A549 (cell line): Measurements from ENCODE around the gene B9D2. TPM values are rescaled to one million over a fixed set of nuclear protein-coding genes. Genes with fewer than 3 reads are reported as not detected.

Source experiments
- ATOH8 ChIP-seq: fragments of 250-450 bp; sonication (Bioruptor Pico); IDR thresholded peaks from 2 replicates; pipeline ENCODE4 v1.5.0; 2020; ENCODE audit warnings: low read depth, mild to moderate bottlenecking, moderate library complexity
- EHMT2 ChIP-seq: fragments of 200-600 bp; sonication (generic); IDR thresholded peaks from 2 replicates; pipeline ENCODE4 v1.6.1; 2016; ENCODE audit warnings: antibody characterized with exemption, low read depth, mild to moderate bottlenecking, moderate library complexity
- EP300 ChIP-seq, 2 experiments: fragments of >200 bp; sonication (Bioruptor Twin); formaldehyde crosslinking; IDR thresholded peaks; 2 replicates in 1 of 2; 3 replicates in 1 of 2; pipeline ENCODE4 v1.6.1; 2016 to 2017
- FOSB ChIP-seq: fragments of 250-450 bp; sonication (Bioruptor Pico); IDR thresholded peaks from 2 replicates; pipeline ENCODE4 v1.5.0; 2020; ENCODE audit warnings: mild to moderate bottlenecking, moderate library complexity
- FOSL2 ChIP-seq, 2 experiments: fragments of 450-650 bp in 1 of 2; fragments of >200 bp in 1 of 2; sonication (Bioruptor Twin) in 1 of 2; formaldehyde crosslinking; IDR thresholded peaks; 2 replicates each; pipeline versions ENCODE4 v1.5.0 to v1.6.1; 2016 to 2020; ENCODE audit warnings: mild to moderate bottlenecking in 1 of 2, moderate library complexity in 1 of 2
- FOXS1 ChIP-seq: fragments of 250-450 bp; sonication (Bioruptor Pico); IDR thresholded peaks from 2 replicates; pipeline ENCODE4 v1.5.0; 2020; ENCODE audit warnings: mild to moderate bottlenecking, moderate library complexity
- HDAC2 ChIP-seq: fragments of 200-600 bp; sonication (generic); IDR thresholded peaks from 2 replicates; pipeline ENCODE4 v1.6.1; 2016
- HEYL ChIP-seq: fragments of 250-450 bp; sonication (Bioruptor Pico); IDR thresholded peaks from 2 replicates; pipeline ENCODE4 v1.8.0; 2021; ENCODE audit warnings: mild to moderate bottlenecking, moderate library complexity
- HOXB13 ChIP-seq: fragments of 250-450 bp; sonication (Bioruptor Pico); IDR thresholded peaks from 2 replicates; pipeline ENCODE4 v1.5.0; 2020; ENCODE audit warnings: low read depth, mild to moderate bottlenecking, moderate library complexity
- HOXB5 ChIP-seq: fragments of 250-450 bp; sonication (Bioruptor Pico); IDR thresholded peaks from 2 replicates; pipeline ENCODE4 v1.5.0; 2020; ENCODE audit warnings: mild to moderate bottlenecking, moderate library complexity
- JUN ChIP-seq, 2 experiments: fragments of >200 bp; sonication (Bioruptor Twin); formaldehyde crosslinking; IDR thresholded peaks; 2 replicates in 1 of 2; 3 replicates in 1 of 2; pipeline ENCODE4 v1.6.1; 2016 to 2017
- JUNB ChIP-seq: fragments of >200 bp; sonication (Bioruptor Twin); formaldehyde crosslinking; IDR thresholded peaks from 2 replicates; pipeline ENCODE4 v1.6.1; 2016
- KDM5A ChIP-seq: fragments of 200-600 bp; sonication (generic); IDR thresholded peaks from 2 replicates; pipeline ENCODE4 v1.6.1; 2016; ENCODE audit warnings: antibody characterized with exemption, mild to moderate bottlenecking
- MAZ ChIP-seq: fragments of 150-350 bp; IDR thresholded peaks from 2 replicates; pipeline ENCODE4 v1.6.1; 2014; ENCODE audit warnings: antibody characterized with exemption, low read depth, low read length, borderline replicate concordance
- MYC ChIP-seq: IDR thresholded peaks from 2 replicates; pipeline ENCODE4 v1.6.1; 2012; ENCODE audit warnings: mild to moderate bottlenecking, inconsistent platforms, low read length, improper control_type of control experiment, borderline replicate concordance
- NPAS2 ChIP-seq: fragments of 250-450 bp; sonication (Bioruptor Pico); IDR thresholded peaks from 2 replicates; pipeline ENCODE4 v1.8.0; 2022; ENCODE audit warnings: mild to moderate bottlenecking, moderate library complexity, borderline replicate concordance
- PBX3 ChIP-seq: IDR thresholded peaks from 2 replicates; pipeline ENCODE4 v1.6.1; 2012
- POLR2A ChIP-seq: IDR thresholded peaks from 2 replicates; pipeline ENCODE4 v1.6.1; 2012; ENCODE audit warnings: mild to moderate bottlenecking, low read length
- RAD21 ChIP-seq, 2 experiments: fragments of >200 bp in 1 of 2; sonication (Bioruptor Twin) in 1 of 2; formaldehyde crosslinking in 1 of 2; IDR thresholded peaks in 1 of 2; conservative IDR thresholded peaks in 1 of 2; 2 replicates in 1 of 2; 3 replicates in 1 of 2; pipeline ENCODE4 v1.6.1; 2012 to 2018; ENCODE audit warnings: inconsistent platforms in 1 of 2
- RFX5 ChIP-seq: fragments of 450-650 bp; IDR thresholded peaks from 2 replicates; pipeline ENCODE4 v1.7.1; 2014; ENCODE audit warnings: antibody characterized with exemption, mild to moderate bottlenecking, moderate library complexity
- RNF2 ChIP-seq: fragments of 200-600 bp; sonication (generic); IDR thresholded peaks from 2 replicates; pipeline ENCODE4 v1.6.1; 2016; ENCODE audit warnings: low read depth, mild to moderate bottlenecking, antibody characterized with exemption, moderate library complexity, borderline replicate concordance
- SMC3 ChIP-seq: fragments of >200 bp; sonication (Bioruptor Twin); formaldehyde crosslinking; IDR thresholded peaks from 3 replicates; pipeline ENCODE4 v1.6.1; 2018; ENCODE audit warnings: inconsistent platforms
- ZC3H11A ChIP-seq: fragments of 450-650 bp; IDR thresholded peaks from 2 replicates; pipeline ENCODE4 v1.6.1; 2014; ENCODE audit warnings: antibody characterized with exemption, mild to moderate bottlenecking
- ZSCAN20 ChIP-seq: fragments of 250-450 bp; sonication (Bioruptor Pico); IDR thresholded peaks from 2 replicates; pipeline ENCODE4 v1.8.0; 2022; ENCODE audit warnings: mild to moderate bottlenecking, moderate library complexity
- polyA plus RNA-seq, 4 experiments: library from polyadenylated mRNA; depleted of rRNA in 3 of 4; stranded (reverse); fragments of >200 nt; fragmentation: RNase III in 1 of 4; extraction: RNeasy Plus Mini Kit Qiagen cat#74134 plus additional on column Dnase treatment in 1 of 4; gene quantifications; 2 replicates in 3 of 4; 3 replicates in 1 of 4; pipeline ENCODE4 v1.2.3, GENCODE V29; 2011 to 2017
- TF ChIP-seq, protein P1 (sequence below): fragments of 200-600 bp; sonication (generic); IDR thresholded peaks from 2 replicates; pipeline ENCODE4 v1.6.1; 2016; ENCODE audit warnings: antibody characterized with exemption, mild to moderate bottlenecking, moderate library complexity
- TF ChIP-seq, protein P2 (sequence below): fragments of >200 bp; sonication (Bioruptor Twin); formaldehyde crosslinking; IDR thresholded peaks from 3 replicates; pipeline ENCODE4 v1.5.1; 2016
- TF ChIP-seq, protein P3 (sequence below): fragments of 250-450 bp; sonication (Bioruptor Pico); IDR thresholded peaks from 2 replicates; pipeline ENCODE4 v1.5.0; 2021; ENCODE audit warnings: mild to moderate bottlenecking, moderate library complexity, borderline replicate concordance
- TF ChIP-seq, protein P4 (sequence below): IDR thresholded peaks from 2 replicates; pipeline ENCODE4 v1.6.1; 2012; ENCODE audit warnings: low read depth, borderline replicate concordance
- TF ChIP-seq, protein P5 (sequence below): fragments of 150-350 bp; IDR thresholded peaks from 2 replicates; pipeline ENCODE4 v1.6.1; 2014; ENCODE audit warnings: low read depth, mild to moderate bottlenecking, low read length

Gene B9D2
- polyA plus RNA-seq, 2 of the 4 experiments (the other 2 are of a cell fraction), result 19.6 to 22.5 TPM

- peak; percentile 75 for TF ChIP-seq MYC
- no peak; the same call in none of the 2 replicates for TF ChIP-seq POLR2A
- no peak for TF ChIP-seq HEYL
- TF ChIP-seq HOXB13 (CRISPR knock-in tag), result no peak
- TF ChIP-seq FOSB (CRISPR knock-in tag), result peak; percentile 80
- no peak for TF ChIP-seq ZSCAN20
- TF ChIP-seq SMC3, result peak; percentile 53; the same call in 2 of the 3 replicates
- TF ChIP-seq, protein P1, sequence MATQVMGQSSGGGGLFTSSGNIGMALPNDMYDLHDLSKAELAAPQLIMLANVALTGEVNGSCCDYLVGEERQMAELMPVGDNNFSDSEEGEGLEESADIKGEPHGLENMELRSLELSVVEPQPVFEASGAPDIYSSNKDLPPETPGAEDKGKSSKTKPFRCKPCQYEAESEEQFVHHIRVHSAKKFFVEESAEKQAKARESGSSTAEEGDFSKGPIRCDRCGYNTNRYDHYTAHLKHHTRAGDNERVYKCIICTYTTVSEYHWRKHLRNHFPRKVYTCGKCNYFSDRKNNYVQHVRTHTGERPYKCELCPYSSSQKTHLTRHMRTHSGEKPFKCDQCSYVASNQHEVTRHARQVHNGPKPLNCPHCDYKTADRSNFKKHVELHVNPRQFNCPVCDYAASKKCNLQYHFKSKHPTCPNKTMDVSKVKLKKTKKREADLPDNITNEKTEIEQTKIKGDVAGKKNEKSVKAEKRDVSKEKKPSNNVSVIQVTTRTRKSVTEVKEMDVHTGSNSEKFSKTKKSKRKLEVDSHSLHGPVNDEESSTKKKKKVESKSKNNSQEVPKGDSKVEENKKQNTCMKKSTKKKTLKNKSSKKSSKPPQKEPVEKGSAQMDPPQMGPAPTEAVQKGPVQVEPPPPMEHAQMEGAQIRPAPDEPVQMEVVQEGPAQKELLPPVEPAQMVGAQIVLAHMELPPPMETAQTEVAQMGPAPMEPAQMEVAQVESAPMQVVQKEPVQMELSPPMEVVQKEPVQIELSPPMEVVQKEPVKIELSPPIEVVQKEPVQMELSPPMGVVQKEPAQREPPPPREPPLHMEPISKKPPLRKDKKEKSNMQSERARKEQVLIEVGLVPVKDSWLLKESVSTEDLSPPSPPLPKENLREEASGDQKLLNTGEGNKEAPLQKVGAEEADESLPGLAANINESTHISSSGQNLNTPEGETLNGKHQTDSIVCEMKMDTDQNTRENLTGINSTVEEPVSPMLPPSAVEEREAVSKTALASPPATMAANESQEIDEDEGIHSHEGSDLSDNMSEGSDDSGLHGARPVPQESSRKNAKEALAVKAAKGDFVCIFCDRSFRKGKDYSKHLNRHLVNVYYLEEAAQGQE, result peak; percentile 15; the same call in 1 of the 2 replicates
- TF ChIP-seq NPAS2 (CRISPR knock-in tag), result no peak
- TF ChIP-seq EP300 (IDR thresholded peaks at IDR 0.05), result peak in 1 of 2 experiments; percentile 58; a peak in 1 of 5 replicates
- TF ChIP-seq, protein P2, sequence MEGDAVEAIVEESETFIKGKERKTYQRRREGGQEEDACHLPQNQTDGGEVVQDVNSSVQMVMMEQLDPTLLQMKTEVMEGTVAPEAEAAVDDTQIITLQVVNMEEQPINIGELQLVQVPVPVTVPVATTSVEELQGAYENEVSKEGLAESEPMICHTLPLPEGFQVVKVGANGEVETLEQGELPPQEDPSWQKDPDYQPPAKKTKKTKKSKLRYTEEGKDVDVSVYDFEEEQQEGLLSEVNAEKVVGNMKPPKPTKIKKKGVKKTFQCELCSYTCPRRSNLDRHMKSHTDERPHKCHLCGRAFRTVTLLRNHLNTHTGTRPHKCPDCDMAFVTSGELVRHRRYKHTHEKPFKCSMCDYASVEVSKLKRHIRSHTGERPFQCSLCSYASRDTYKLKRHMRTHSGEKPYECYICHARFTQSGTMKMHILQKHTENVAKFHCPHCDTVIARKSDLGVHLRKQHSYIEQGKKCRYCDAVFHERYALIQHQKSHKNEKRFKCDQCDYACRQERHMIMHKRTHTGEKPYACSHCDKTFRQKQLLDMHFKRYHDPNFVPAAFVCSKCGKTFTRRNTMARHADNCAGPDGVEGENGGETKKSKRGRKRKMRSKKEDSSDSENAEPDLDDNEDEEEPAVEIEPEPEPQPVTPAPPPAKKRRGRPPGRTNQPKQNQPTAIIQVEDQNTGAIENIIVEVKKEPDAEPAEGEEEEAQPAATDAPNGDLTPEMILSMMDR, result no peak
- TF ChIP-seq, protein P3, sequence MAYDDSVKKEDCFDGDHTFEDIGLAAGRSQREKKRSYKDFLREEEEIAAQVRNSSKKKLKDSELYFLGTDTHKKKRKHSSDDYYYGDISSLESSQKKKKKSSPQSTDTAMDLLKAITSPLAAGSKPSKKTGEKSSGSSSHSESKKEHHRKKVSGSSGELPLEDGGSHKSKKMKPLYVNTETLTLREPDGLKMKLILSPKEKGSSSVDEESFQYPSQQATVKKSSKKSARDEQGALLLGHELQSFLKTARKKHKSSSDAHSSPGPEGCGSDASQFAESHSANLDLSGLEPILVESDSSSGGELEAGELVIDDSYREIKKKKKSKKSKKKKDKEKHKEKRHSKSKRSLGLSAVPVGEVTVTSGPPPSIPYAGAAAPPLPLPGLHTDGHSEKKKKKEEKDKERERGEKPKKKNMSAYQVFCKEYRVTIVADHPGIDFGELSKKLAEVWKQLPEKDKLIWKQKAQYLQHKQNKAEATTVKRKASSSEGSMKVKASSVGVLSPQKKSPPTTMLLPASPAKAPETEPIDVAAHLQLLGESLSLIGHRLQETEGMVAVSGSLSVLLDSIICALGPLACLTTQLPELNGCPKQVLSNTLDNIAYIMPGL (CRISPR knock-in tag), result peak; percentile 98
- peak; percentile 79 for TF ChIP-seq RFX5
- peak; percentile 40; the same call in 1 of the 2 replicates for TF ChIP-seq ZC3H11A
- TF ChIP-seq, protein P4, sequence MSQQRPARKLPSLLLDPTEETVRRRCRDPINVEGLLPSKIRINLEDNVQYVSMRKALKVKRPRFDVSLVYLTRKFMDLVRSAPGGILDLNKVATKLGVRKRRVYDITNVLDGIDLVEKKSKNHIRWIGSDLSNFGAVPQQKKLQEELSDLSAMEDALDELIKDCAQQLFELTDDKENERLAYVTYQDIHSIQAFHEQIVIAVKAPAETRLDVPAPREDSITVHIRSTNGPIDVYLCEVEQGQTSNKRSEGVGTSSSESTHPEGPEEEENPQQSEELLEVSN, result peak; percentile 86
- no peak for TF ChIP-seq FOSL2 (IDR thresholded peaks at IDR 0.05)
- TF ChIP-seq FOSL2 (CRISPR knock-in tag; IDR thresholded peaks at IDR 0.05), result peak; percentile 39
- TF ChIP-seq PBX3, result peak; percentile 80
- peak; percentile 19 to 50 for TF ChIP-seq RAD21 (conservative IDR thresholded peaks at IDR 0.05 in 1 of 2, IDR thresholded peaks at IDR 0.05 in 1 of 2)
- TF ChIP-seq RNF2, result no peak
- peak; percentile 79 for TF ChIP-seq HOXB5 (CRISPR knock-in tag)
- TF ChIP-seq JUNB, result 0 out of 2 replicates have a peak, but pooled peaks have one; percentile 19
- TF ChIP-seq ATOH8 (CRISPR knock-in tag), result peak; percentile 77; the same call in 1 of the 2 replicates
- TF ChIP-seq, protein P5, sequence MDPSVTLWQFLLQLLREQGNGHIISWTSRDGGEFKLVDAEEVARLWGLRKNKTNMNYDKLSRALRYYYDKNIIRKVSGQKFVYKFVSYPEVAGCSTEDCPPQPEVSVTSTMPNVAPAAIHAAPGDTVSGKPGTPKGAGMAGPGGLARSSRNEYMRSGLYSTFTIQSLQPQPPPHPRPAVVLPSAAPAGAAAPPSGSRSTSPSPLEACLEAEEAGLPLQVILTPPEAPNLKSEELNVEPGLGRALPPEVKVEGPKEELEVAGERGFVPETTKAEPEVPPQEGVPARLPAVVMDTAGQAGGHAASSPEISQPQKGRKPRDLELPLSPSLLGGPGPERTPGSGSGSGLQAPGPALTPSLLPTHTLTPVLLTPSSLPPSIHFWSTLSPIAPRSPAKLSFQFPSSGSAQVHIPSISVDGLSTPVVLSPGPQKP, result no peak
- TF ChIP-seq JUN (IDR thresholded peaks at IDR 0.05), result peak; percentile 99
- TF ChIP-seq MAZ, result peak; percentile 89; the same call in 1 of the 2 replicates
- TF ChIP-seq KDM5A, result peak; percentile 75
- TF ChIP-seq EHMT2, result no peak
- no peak; the same call in 1 of the 2 replicates for TF ChIP-seq HDAC2
- no peak; the same call in 1 of the 2 replicates for TF ChIP-seq FOXS1 (CRISPR knock-in tag)
Observed at GRCh38 chr19:41310033-41310831, 53.7 kb downstream of the B9D2 start, which contains the start of gene CCDC97 (continued).
